K562 (cell line): ENCODE results near the gene QKI. TPM values are rescaled to one million over a fixed set of nuclear protein-coding genes. Genes with fewer than 3 reads are reported as not detected.
A peak's percentile ranks its signal among the peaks of the same experiment; 100 is the strongest.

Experiments
- ATAC-seq: fragments of 200-7000 bp; cut with Tn5 transposase; 3 replicates; pipeline ENCODE4 v1.9.1; 2020; ENCODE audit warnings: moderate library complexity
- BruUV-seq: library from RNA; stranded (reverse); fragments of 400-500 nt; replicated peaks from 2 replicates; lab custom pipeline; 2021; lab: Mats Ljungman, UMichigan
- CTCF ChIA-PET: fragments of 300-600 bp; formaldehyde crosslinking; extraction: SDS; loops from one replicate; lab custom pipeline; 2021; ENCODE audit warnings: low intra/inter-chr PET ratio; lab: Yijun Ruan, JAX
- POLR2A ChIA-PET: fragments of 300-600, 350-650 bp; sonication (Branson Sonifier 250); formaldehyde crosslinking; extraction: SDS; loops from one replicate; lab custom pipeline; 2021; ENCODE audit warnings: antibody characterized with exemption, inconsistent platforms; lab: Yijun Ruan, JAX
- DNase-seq, 4 experiments: peaks; one replicate each; pipeline versions ENCODE4 v3.0.0 to v3.0.0-alpha.2; 2011 to 2018; ENCODE audit warnings: low spot score in 3 of 4, mixed read lengths in 3 of 4; ENCODE audit errors: extremely low read depth in 1 of 4
- FAIRE-seq: peaks from 2 replicates; lab custom pipeline; 2011; peaks lifted over from hg19 to GRCh38; lab: Jason Lieb, UNC
- H2AFZ ChIP-seq: 2 replicates; pipeline ENCODE4 v1.6.0; 2011; ENCODE audit warnings: low read depth, low read length, control low read depth, inconsistent platforms
- H3K27ac ChIP-seq: fragments of 200-600 bp; 3 replicates; pipeline ENCODE4 v1.8.0; 2011; ENCODE audit warnings: low read depth, mild to moderate bottlenecking, control low read depth, inconsistent platforms, low read length, moderate library complexity, mixed read lengths; ENCODE audit errors: extremely low read depth
- H3K27me3 ChIP-seq, 2 experiments: fragments of 300-600 bp in 1 of 2; 2 replicates in 1 of 2; 3 replicates in 1 of 2; pipeline versions ENCODE4 v1.6.0 to v1.8.0; 2011; ENCODE audit warnings: inconsistent platforms in 2 of 2, low read length in 2 of 2, mild to moderate bottlenecking in 1 of 2, mixed read lengths in 1 of 2, moderate library complexity in 1 of 2; ENCODE audit not compliant: control insufficient read depth in 2 of 2, insufficient read depth in 2 of 2
- H3K36me3 ChIP-seq: fragments of 300-600 bp; 3 replicates; pipeline ENCODE4 v1.8.0; 2011; ENCODE audit warnings: mild to moderate bottlenecking, low read length, inconsistent platforms; ENCODE audit not compliant: control insufficient read depth, insufficient read depth
- H3K4me1 ChIP-seq, 2 experiments: fragments of 200-600 bp in 1 of 2; replicated peaks in 1 of 2; 2 replicates in 1 of 2; 3 replicates in 1 of 2; pipeline versions ENCODE4 v1.5.1 to v1.8.0; 2011; ENCODE audit warnings: inconsistent platforms in 2 of 2, low read length in 2 of 2, mild to moderate bottlenecking in 1 of 2, mixed read lengths in 1 of 2, moderate library complexity in 1 of 2; ENCODE audit not compliant: control insufficient read depth in 2 of 2, insufficient read depth in 2 of 2
- H3K4me2 ChIP-seq: 2 replicates; pipeline ENCODE4 v1.6.1; 2011; ENCODE audit warnings: low read length, control low read depth, inconsistent platforms, mixed read lengths; ENCODE audit not compliant: insufficient read depth
- H3K4me3 ChIP-seq: fragments of 200-600 bp; sonication (generic), shearing (Covaris generic); 2 replicates; pipeline ENCODE4 v1.5.1; 2016; ENCODE audit warnings: control low read depth, inconsistent platforms
- H3K79me2 ChIP-seq: fragments of 200-600 bp; 3 replicates; pipeline ENCODE4 v1.8.0; 2011; ENCODE audit warnings: low read length, inconsistent platforms; ENCODE audit not compliant: control insufficient read depth, insufficient read depth
- H3K9ac ChIP-seq, 2 experiments: 2 replicates each; pipeline versions ENCODE4 v1.6.0 to v1.6.1; 2011; ENCODE audit warnings: low read depth in 2 of 2, low read length in 2 of 2, control low read depth in 1 of 2, inconsistent platforms in 1 of 2, mild to moderate bottlenecking in 1 of 2, mixed read lengths in 1 of 2; ENCODE audit not compliant: insufficient read depth in 1 of 2
- H3K9me1 ChIP-seq: one replicate; pipeline ENCODE4 v1.6.0; 2011; ENCODE audit warnings: inconsistent platforms, mild to moderate bottlenecking, low read length, moderate library complexity; ENCODE audit not compliant: control insufficient read depth, insufficient read depth
- H3K9me3 ChIP-seq: replicated peaks from 2 replicates; pipeline ENCODE4 v1.5.1; 2011; ENCODE audit warnings: low read depth, low read length, inconsistent platforms; ENCODE audit not compliant: control insufficient read depth, insufficient read depth
- H4K20me1 ChIP-seq: replicated peaks from 2 replicates; pipeline ENCODE4 v1.6.1; 2011; ENCODE audit warnings: low read length, inconsistent platforms, mixed read lengths; ENCODE audit not compliant: control insufficient read depth, insufficient read depth
- CC2D1A ChIP-seq: fragments of 450-650 bp; IDR thresholded peaks from 2 replicates; pipeline ENCODE4 v1.6.1; 2017; ENCODE audit warnings: mild to moderate bottlenecking
- L3MBTL2 ChIP-seq: fragments of 450-650 bp; IDR thresholded peaks from 2 replicates; pipeline ENCODE4 v1.6.1; 2016; ENCODE audit warnings: mild to moderate bottlenecking, moderate library complexity
- MCM5 ChIP-seq: fragments of 450-650 bp; IDR thresholded peaks from 2 replicates; pipeline ENCODE4 v1.6.1; 2016; ENCODE audit warnings: low read depth
- WGBS: fragments of 100-300 bp; shearing (Covaris generic); methylation state at CpG from one replicate; pipeline ENCODE4 v1.1.6; 2016; ENCODE audit warnings: low coverage, mixed read lengths; ENCODE audit not compliant: insufficient coverage; ENCODE audit errors: missing lambda C conversion rate; 5-methylcytosine and 5-hydroxymethylcytosine counted together
- in situ Hi-C: fragments of 300-500 bp; cut with MboI; formaldehyde crosslinking; loops from 4 replicates; pipeline ENCODE4 v1.15.0; 2018; ENCODE audit warnings: inconsistent platforms, mixed read lengths
- intact Hi-C: fragments of 100-400 bp; cut with micrococcal nuclease; formaldehyde crosslinking; loops from 2 replicates; pipeline ENCODE4 v1.14.2; 2022
- polyA plus RNA-seq, 8 experiments: library from polyadenylated mRNA; depleted of rRNA in 4 of 8; stranded (reverse) in 5 of 8; unstranded in 3 of 8; fragments of >200 nt; fragmentation: Nextera tagmentation in 2 of 8; fragmentation: Illumina TruSeq in 1 of 8; extraction: Ambion mirVana in 2 of 8; extraction: Trizol in 1 of 8; gene quantifications; 2 replicates each; pipeline versions ENCODE4 v1.2.1 to v1.2.3, GENCODE V29; 2011 to 2014; ENCODE audit warnings: inconsistent platforms in 1 of 8, missing spikeins in 1 of 8
- total RNA-seq, 7 experiments: library from RNA; depleted of rRNA in 6 of 7; stranded (reverse); fragments of >200 nt in 6 of 7; fragmentation: Illumina TruSeq in 2 of 7; extraction: Trizol in 2 of 7; gene quantifications; 2 replicates each; pipeline versions ENCODE4 v1.2.1 to v1.2.3, GENCODE V29; 2011 to 2021; ENCODE audit warnings: low replicate concordance in 1 of 7
- TF ChIP-seq, protein P1 (sequence below): sonication (generic); formaldehyde crosslinking; IDR thresholded peaks from 2 replicates; pipeline ENCODE4 v1.9.0; 2022; ENCODE audit warnings: mild to moderate bottlenecking, missing genetic modification reagents
- TF ChIP-seq, protein P2 (sequence below): fragments of 450-650 bp; IDR thresholded peaks from 2 replicates; pipeline ENCODE4 v1.6.1; 2016; ENCODE audit warnings: mild to moderate bottlenecking, moderate library complexity

Gene QKI
- total and polyA plus RNA-seq, 9 of the 15 experiments (the other 6 are each of a cell fraction or from before 2014, with no cell fraction given), result 20.4 to 215 (median 123) TPM

DNA sequence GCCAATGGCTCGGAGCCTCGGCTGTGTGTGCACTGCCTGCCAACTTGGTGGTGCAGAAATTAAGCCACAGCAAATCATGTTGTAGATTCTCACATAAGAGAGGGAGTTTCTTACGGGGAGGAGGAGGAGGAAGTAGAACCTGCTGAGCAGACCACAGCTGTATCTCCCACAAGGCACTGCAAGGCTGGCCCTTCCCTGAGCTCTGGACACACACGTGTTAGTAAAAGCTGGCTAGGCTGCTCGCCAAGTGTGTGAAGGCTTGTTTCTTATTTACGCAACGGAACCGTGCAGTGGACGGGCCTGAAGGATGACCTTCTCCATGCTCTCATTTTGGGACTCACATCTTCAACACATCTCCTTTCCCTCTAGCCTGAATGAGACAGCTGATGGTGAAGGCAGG lies 15.7 kb upstream of the QKI start:
- Histone ChIP-seq H3K9ac (no peak overlapping the region), H3K9me1 (no peaks in the 10 kb centered on the region), H3K4me1 (peaks cover 0 to 3% of the 10 kb centered on the region in 2 experiments; a peak in 1 of 5 replicates), H3K4me2 (no peak overlapping the region), H3K27me3 (peaks cover 9 to 25% of the 10 kb centered on the region in 2 experiments), H3K36me3 (no peaks in the 10 kb centered on the region), H4K20me1 (no peaks in the 10 kb centered on the region), H3K79me2 (no peaks in the 10 kb centered on the region), H3K9me3 (no peaks in the 10 kb centered on the region), H3K4me3 (no peak overlapping the region), H3K27ac (no peak overlapping the region), H2AFZ (peak overlapping the region; percentile 58)
- no peak for DNase-seq
- peak; percentile 59 for ATAC-seq
- ChIA-PET POLR2A (interaction anchor here (0.6 kb wide), 1 partner anchor 29 kb away, joined by 3 read pairs; no protein-coding TSS in a partner anchor), CTCF (no interaction called here)
- 30% methylated on average over 9 of the region's 9 CpGs for WGBS
- no TSS peak for BruUV-seq
- intact Hi-C loops (no loop called here), in situ Hi-C loops (no loop called here)
- TF ChIP-seq L3MBTL2 (peak; percentile 71; the same call in 1 of the 2 replicates), MCM5 (no peak), CC2D1A (no peak)
- TF ChIP-seq, protein P1, sequence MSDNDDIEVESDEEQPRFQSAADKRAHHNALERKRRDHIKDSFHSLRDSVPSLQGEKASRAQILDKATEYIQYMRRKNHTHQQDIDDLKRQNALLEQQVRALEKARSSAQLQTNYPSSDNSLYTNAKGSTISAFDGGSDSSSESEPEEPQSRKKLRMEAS, result peak; percentile 21; the same call in 1 of the 2 replicates
- TF ChIP-seq, protein P2, sequence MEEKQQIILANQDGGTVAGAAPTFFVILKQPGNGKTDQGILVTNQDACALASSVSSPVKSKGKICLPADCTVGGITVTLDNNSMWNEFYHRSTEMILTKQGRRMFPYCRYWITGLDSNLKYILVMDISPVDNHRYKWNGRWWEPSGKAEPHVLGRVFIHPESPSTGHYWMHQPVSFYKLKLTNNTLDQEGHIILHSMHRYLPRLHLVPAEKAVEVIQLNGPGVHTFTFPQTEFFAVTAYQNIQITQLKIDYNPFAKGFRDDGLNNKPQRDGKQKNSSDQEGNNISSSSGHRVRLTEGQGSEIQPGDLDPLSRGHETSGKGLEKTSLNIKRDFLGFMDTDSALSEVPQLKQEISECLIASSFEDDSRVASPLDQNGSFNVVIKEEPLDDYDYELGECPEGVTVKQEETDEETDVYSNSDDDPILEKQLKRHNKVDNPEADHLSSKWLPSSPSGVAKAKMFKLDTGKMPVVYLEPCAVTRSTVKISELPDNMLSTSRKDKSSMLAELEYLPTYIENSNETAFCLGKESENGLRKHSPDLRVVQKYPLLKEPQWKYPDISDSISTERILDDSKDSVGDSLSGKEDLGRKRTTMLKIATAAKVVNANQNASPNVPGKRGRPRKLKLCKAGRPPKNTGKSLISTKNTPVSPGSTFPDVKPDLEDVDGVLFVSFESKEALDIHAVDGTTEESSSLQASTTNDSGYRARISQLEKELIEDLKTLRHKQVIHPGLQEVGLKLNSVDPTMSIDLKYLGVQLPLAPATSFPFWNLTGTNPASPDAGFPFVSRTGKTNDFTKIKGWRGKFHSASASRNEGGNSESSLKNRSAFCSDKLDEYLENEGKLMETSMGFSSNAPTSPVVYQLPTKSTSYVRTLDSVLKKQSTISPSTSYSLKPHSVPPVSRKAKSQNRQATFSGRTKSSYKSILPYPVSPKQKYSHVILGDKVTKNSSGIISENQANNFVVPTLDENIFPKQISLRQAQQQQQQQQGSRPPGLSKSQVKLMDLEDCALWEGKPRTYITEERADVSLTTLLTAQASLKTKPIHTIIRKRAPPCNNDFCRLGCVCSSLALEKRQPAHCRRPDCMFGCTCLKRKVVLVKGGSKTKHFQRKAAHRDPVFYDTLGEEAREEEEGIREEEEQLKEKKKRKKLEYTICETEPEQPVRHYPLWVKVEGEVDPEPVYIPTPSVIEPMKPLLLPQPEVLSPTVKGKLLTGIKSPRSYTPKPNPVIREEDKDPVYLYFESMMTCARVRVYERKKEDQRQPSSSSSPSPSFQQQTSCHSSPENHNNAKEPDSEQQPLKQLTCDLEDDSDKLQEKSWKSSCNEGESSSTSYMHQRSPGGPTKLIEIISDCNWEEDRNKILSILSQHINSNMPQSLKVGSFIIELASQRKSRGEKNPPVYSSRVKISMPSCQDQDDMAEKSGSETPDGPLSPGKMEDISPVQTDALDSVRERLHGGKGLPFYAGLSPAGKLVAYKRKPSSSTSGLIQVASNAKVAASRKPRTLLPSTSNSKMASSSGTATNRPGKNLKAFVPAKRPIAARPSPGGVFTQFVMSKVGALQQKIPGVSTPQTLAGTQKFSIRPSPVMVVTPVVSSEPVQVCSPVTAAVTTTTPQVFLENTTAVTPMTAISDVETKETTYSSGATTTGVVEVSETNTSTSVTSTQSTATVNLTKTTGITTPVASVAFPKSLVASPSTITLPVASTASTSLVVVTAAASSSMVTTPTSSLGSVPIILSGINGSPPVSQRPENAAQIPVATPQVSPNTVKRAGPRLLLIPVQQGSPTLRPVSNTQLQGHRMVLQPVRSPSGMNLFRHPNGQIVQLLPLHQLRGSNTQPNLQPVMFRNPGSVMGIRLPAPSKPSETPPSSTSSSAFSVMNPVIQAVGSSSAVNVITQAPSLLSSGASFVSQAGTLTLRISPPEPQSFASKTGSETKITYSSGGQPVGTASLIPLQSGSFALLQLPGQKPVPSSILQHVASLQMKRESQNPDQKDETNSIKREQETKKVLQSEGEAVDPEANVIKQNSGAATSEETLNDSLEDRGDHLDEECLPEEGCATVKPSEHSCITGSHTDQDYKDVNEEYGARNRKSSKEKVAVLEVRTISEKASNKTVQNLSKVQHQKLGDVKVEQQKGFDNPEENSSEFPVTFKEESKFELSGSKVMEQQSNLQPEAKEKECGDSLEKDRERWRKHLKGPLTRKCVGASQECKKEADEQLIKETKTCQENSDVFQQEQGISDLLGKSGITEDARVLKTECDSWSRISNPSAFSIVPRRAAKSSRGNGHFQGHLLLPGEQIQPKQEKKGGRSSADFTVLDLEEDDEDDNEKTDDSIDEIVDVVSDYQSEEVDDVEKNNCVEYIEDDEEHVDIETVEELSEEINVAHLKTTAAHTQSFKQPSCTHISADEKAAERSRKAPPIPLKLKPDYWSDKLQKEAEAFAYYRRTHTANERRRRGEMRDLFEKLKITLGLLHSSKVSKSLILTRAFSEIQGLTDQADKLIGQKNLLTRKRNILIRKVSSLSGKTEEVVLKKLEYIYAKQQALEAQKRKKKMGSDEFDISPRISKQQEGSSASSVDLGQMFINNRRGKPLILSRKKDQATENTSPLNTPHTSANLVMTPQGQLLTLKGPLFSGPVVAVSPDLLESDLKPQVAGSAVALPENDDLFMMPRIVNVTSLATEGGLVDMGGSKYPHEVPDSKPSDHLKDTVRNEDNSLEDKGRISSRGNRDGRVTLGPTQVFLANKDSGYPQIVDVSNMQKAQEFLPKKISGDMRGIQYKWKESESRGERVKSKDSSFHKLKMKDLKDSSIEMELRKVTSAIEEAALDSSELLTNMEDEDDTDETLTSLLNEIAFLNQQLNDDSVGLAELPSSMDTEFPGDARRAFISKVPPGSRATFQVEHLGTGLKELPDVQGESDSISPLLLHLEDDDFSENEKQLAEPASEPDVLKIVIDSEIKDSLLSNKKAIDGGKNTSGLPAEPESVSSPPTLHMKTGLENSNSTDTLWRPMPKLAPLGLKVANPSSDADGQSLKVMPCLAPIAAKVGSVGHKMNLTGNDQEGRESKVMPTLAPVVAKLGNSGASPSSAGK, result peak; percentile 54
- no peak for FAIRE-seq
